ENCODE data around the gene ADARB2.

ADARB2 gene

GRCh38 chr10:1209355-1209979, 527.9 kb downstream of the ADARB2 start:
- DNase-seq = no peak

- DNase-seq = no peak
Measured at GRCh38 chr10:1208366-1209311, 528.7 kb downstream of the ADARB2 start.

DNA sequence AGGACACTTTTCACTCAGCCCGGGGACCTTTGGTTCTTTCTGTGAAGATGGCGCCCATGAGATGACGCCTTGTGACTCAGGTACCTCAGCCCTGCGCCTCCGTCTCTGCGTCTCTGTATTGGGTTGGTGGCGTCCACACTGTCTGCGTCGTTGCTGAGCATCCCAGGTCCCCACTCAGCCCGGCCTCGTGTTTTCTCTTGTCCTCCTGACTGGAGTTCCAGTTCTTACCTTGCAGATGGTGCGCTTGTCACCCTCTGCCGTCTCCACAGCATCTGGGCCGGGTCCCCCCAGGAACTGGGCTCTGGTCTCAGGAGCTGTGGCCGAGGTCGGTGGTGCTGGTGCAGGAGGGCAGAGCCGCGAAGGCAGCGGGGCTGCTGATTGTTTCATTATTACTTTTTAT, 530.7 kb downstream of the ADARB2 start:
- DNase-seq = no peak

- no peak for DNase-seq
Measured at GRCh38 chr10:1206101-1206500, 531.2 kb downstream of the ADARB2 start.

DNA sequence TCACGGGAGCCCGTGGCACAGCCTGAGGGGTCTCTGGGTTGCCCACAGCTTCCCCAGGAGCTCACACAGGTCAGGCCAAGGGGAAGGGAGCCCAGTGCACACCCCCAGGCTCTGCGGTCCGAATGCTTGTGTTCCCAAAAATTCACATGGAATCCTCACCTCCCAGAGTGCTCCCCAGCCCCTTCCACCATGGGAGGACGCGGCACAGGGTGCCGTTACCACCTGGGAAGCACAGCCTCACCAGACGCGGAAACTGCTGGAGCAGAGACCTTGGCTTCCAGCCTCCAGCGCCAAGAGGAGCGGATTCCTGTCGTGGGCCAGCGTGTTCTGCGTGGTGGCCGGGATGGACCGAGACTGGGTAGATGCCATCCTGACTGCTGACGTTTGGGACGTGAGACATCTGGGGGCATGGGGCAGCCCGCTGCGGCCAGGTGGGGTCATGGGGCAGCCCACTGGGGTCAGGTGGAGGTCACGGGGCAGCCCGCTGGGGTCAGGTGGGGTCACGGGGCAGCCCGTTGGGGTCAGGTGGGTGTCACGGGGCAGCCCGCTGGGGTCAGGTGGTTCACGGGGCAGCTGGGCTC, 531.8 kb downstream of the ADARB2 start:
- no peak for DNase-seq

DNA sequence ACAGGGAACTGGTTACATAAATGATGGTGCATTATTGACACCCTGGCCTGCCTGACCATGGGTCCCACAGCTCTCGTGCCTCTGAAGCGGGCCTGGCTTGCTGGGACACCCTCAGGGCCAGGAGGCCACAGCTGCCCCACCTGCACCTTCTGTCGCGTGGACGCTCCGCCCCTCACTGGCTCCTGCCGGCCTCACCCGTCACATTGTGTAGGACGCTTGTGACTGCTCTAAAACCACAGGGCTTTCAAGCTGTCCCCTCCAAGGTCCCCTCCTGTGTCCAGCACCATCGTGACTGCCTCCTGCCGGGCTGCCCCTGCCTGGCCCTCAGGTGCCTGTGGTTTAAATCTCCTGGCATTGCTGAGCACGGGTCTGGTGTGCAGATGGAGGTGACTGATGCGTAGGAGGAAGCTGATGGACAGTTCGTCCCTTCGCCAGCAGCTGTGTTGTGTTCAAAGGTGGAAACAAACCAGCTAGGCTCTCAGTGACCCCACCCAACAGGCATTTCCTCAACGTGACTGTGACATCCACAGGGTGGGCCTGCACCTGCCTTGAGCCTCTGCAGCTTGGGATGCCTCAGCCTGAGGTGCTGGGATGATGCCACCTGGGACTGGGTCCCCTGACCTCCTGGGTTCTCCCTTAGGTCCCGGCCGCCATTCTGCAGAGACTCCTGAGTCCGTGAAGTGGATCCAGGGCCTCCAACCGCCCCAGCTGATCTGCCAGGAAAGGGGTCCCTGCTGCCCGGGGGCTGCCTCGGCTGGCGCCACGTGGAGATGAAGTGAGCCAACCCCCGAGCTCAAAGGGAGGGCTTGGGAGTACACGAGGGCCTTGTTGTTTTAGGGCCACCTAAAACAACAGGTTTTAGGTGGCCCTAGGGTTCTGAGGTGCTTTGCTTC, 532.6 kb downstream of the ADARB2 start:
- no peak for DNase-seq

DNA sequence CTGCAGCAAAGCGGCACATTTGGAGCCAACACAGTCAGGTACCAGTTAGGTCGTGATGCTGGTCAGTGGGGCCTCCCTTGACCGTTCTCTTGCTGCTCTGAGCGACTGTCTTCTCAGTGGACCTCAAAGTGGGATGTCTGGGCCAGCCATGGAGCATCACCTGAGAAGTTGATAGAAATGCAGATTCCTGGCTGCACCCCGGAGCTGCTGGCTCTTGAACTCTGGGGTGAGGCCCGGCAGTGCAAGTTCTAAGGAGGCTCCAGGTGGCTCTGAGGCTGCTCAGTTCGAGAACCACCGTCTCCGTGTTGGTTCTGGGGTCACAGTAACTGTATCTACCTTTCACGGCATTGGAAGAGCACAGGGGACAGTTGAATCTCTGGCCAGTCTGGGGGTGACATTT, 533.6 kb downstream of the ADARB2 start:
- no peak for DNase-seq

GRCh38 chr10:1203216-1203615, 534.1 kb downstream of the ADARB2 start:
- DNase-seq = no peak

DNA sequence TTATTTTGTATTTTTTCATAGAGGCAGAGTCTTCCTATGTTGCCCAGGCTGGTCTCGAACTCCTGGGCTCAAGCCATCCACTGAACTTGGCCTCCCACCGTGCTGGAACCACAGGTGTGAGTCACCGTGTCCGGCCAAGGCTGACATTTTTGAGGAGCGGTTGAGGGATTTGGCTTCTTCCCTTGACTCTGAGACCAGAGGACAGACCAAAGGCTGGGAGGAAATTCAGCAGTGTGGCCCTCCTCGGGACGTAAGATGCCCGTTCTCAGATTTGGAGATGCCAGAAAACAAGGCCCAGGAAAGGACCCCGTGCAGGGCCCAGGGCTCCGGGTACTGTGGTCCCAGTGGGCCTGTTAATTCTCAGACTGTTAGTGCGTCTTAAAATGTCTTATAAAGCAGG, 535.0 kb downstream of the ADARB2 start:
- DNase-seq = no peak

DNA sequence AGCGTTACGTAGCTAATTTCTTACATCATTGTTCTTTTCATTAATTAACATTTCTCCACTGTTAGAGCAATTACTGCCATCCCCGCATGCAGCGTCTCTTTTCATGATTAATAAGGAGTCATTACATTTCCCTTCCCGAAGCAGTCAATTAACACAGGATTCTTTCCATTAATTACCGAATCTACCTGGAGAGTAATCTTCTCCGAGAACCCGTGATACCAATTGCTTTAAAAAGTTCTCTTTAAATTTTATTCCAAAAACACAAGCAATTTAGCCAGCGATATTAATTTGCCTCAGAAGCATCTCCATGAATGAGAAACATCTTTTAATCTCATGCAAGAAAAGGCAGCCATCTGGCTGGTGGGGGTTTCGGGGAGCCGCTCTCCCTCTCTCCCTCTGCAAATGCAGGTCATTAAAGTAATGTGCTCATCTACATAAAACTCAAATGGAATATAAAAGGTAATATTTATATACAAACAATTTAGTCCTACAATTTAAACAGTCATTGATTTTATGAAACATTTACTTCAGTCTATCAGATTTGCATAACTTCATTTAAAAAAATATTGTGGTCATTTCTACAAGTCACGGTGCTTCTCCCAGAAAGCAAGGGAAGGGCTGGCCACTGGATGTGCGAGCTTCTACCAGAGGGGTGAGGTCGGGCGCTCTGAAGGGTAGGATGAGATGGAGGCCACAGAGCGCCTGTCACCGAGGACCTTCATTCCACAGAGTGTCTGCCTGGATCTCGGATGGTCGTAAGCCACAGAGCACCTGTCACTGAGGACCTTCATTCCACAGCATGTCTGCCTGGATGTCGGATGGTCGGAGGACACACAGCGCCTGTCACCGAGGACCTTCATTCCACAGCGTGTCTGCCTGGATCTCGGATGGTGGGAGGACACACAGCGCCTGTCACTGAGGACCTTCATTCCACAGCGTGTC, 536.2 kb downstream of the ADARB2 start:
- DNase-seq = no peak

- peak; percentile 43 for DNase-seq
Measured at GRCh38 chr10:1199897-1200721, 537.2 kb downstream of the ADARB2 start.

GRCh38 chr10:1199345-1199673, 538.0 kb downstream of the ADARB2 start:
- DNase-seq = no peak

GRCh38 chr10:1198453-1199344, 538.6 kb downstream of the ADARB2 start:
- DNase-seq = no peak

- no peak for DNase-seq
Measured at GRCh38 chr10:1197384-1197783, 539.9 kb downstream of the ADARB2 start.

DNA sequence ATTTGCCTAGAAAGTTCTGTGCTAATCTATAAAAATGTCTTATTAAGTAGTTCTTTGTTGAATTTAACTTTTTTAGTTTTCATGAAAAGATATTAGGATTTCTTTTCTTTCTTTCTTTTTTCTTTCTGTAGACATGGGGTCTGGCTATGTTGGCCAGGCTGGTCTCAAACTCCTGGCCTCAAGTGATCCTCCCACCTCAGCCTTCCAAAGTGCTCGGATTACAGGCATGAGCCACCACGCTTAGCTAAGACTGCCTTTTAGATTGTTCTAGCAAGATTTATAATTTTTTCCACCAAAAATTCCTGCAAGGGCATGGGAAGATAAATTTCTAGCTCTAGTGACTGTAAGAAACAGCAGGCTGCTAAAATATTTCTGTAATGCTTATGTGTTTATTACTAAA, 540.7 kb downstream of the ADARB2 start:
- no peak for DNase-seq

DNA sequence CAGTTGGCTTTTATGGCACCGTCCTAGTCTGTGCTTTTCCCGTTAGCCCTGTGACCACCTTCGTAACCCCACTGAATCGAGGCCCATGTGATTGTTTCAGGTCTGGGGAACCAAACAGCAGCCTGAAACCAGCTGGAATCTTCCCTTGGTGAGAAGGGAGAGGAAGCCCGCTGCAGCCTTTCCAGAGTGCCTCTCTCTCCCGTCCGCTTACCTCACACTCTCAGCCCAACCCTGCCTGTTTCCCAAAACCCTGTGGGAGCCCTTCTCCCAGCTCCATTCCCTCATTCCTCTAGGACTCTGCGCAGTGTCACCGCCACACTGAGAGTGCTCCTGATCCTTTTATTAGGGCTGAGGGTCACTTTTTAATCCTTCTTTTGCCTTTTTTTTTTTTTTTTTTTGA, 541.5 kb downstream of the ADARB2 start:
- DNase-seq = no peak

- no peak for DNase-seq
Measured at GRCh38 chr10:1194161-1194560, 543.2 kb downstream of the ADARB2 start.

DNA sequence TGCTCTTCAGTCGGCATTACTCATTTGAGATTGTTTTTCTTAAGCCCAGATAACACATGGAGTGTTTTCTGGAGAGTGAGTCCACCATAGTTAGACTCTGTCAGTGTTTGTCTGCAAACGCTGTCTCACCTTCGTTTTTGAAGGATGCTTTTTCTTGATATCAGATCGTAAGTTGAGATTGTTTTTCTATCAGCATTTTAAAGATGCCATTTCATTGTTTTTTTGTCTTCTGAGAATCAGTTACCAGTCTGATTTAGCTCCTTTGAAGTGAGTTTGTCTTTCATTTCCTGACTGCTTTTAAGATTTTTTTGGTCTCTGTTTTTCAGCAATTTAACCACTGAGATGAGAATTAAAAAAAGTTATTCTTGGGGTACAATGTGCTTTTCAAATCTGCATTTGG, 543.8 kb downstream of the ADARB2 start:
- no peak for DNase-seq

- no peak for DNase-seq
Measured at GRCh38 chr10:1191752-1192151, 545.6 kb downstream of the ADARB2 start.

Data from activated CD8-positive, alpha-beta memory T cell treated with anti-CD3 and anti-CD28 coated beads for 24 hours (primary cell).